ENCODE results near the gene FIBP.
A peak's percentile ranks its signal among the peaks of the same experiment; 100 is the strongest.

The FIBP gene

DNA sequence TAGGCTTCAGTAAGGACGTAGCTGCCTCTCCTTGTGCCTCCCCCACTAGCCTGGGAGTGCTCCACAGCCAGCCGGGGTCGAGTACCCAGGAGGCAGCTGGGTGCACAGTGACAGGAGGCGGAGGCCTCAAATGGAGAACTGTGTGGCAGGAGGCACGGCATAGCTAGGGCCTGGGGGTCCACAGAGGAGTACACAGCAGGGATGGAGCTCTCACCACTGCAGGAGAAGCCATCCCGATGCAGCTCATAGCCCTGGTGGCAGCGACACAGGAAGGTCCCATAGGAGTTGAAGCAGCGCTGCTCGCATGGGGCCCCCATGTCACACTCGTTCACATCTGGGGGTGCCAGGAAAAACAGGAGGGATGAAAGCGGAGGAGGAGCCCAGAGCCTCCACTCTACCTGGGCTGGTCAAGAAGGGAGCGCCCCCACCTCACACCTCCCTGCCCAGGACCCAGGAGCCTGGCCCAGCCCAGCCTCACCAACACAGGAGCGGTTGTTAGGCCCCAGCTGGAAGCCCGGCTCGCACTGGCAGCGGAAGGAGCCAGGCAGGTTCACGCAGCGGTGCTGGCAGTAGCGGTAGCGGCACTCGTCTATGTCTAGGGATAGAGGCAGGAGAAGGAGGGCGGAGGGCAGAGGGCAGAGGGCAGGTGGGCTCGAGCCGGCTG, 18.5 kb downstream of the FIBP start:
- DNase-seq = no peak

DNA sequence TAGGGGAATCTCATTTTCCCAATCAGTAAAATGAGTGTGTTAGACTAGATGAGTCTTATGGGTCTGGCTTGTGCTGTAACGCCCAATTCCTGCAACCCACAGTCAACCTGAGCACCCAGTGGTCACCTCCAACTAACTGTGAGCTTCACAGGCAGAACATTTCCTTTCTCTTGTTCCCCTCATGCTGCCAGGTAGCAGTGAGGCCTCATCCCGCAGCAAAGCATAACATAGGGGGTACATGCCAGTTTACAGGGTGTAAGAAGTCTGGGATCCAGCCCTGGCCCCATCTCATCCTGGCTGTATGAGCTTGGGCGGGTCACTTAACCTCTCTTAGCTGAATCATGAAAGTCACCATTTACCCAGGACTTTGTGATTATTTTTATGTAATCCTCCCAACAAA, 19.4 kb downstream of the FIBP start:
- DNase-seq = no peak

DNA sequence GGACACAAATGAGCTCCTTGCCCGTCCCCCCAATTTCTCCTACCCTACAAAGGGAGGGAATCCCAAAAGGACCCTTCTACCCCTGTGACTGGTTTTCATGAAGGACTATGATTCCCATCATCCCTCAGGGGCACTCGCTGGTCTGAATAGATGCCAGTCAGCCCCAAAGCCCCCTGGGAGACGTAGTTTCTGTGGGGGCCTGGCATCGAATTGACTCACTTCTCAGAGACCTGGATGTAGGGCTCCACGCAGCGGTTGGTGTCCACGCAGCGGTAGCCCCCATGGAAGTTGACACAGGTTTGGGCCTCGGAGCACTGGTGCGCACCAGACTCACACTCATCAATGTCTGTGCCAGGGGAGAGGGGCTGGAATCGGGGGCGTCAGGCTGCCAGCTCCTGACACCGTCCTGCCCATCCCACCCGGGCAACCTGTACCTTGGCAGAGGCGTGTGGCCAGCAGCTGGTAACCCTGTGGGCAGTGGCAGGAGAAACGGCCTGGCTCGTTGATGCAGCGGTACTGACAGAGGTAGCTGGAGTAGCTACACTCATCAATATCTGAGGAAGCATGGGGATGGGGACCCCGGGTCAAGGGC, 20.1 kb downstream of the FIBP start:
- DNase-seq = no peak

DNA sequence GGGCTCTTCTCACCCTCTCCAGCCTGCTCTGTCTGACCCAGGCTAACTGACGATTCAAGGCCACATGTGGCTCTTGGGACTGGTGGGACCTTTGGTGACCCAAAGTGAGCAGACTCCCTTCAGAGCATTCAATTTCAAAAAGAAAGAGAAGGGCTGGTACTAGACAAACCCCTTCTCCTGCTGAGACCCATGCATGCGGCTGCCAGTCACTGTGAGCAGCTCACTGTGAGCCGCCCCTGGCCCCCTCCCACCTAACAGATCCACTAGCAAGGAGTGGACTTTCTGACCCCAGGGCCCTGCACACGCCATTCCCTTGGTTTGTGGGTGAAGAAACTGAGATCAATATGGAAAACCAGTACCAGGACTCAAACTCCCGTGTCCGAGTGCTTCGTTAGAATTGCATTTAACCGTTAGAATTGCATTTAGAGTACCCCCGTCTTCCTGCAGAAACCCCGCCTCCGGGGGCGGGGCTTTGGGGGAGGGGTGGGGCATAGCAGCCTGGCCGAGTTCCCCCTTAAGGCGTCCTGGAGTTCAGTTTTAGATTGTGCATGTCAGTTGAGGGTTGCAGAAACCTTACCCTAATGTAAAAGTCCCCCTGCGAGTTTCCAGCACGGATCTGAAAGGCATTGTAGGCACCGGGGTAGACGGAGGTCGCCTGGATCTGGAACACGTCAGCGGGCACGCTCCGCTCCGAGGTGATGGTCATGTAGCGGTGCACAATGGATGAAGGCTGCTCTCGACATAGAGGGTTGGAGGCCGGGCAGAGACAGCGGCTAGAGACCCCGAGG, 20.8 kb downstream of the FIBP start:
- no peak for DNase-seq

DNA sequence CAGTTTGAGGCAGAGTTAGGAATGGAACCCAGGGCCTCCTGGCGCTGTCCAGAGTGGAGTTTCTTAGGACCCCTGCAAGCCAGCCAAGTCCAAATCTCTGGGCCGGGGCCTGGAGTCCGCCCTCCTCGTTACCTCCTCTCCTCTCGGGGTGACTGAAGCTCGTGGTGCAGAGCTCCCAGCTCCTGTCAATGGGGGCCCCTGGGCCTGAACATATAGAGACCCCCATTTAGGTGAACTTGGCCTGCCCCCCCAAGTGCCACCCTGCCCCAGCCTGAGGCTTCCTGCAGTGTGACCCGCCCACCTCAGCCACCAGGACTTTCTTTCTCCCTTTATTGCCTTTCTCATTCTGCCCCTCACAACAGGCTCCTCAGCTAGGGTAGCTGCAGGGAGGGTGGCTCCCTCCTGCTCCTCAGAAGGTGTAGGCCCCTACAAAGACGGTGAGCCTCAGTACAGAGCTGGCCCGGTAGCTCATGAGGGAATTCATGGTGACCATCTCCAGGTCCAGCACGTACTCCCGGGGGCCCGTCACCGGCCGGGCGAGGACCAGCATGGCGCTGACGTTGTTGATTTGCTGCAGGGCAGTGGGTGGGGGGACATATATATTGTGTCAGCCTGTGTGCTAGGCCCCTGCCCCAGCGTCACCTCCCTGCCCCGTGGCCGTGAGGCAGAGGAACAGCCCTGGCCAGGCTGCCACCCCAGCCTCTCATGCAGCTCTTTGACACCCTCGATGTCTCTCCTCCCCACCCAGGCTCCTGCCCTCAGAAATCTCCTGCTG, 21.6 kb downstream of the FIBP start:
- no peak for DNase-seq

DNA sequence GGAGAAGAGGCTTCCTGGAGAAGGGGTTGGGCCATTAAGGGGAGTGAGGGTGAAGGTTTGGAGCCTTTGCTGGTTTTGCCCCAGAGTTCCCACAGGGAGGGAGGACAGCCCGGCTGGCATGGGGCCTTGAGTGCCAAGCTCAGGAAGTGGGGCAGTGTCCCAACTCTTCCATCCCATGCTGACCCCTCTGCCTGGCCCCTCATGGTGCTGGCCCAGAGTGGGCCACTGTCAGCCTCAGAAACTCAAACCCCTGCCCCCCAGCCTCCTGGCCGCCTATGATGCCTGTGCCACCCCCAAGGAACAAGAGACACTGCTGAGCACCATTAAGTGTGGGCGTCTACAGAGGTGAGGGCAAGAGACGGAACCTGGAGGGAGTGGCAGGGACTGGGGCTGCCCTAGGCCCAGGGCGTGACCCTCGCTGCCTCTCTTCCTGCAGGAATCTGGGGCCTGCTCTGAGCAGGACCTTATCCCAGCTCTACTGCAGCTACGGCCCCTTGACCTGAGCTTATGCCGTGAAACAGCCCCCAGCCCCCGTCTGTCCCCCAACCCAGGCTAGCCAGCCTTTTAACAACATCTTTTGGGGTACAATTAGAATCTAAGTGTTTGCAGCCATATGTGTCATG, 22.6 kb downstream of the FIBP start:
- DNase-seq = no peak

DNA sequence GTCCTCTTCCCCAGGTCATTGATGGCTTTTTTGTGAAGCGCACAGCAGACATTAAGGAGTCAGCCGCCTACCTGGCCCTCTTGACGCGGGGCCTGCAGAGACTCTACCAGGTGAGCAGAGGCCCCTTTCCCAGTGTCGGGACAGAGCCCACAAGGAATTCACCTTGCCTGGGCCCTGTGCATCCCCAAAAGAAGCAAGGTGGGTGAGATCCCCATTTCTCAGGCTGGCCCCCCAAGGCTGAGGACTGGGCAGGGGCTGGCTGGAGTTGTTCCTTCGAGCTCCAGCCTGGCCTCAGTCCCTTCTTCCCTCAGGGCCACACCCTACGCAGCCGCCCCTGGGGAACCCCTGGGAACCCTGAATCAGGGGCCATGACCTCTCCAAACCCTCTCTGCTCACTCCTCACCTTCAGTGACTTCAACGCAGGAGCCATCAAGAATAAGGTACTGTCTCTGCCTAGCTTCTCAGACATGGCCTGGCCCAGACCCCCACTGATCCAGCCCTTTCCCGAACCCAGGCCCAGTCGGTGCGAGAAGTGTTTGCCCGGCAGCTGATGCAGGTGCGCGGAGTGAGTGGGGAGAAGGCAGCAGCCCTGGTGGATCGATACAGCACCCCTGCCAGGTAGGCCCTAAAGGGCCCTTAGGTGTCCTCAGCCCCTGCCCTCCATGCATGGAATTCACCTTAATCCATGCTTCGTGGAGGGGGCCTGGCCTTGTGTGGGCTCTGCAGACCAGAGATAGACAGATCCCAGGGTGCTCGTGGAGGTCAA, 23.4 kb downstream of the FIBP start:
- no peak for DNase-seq

DNA sequence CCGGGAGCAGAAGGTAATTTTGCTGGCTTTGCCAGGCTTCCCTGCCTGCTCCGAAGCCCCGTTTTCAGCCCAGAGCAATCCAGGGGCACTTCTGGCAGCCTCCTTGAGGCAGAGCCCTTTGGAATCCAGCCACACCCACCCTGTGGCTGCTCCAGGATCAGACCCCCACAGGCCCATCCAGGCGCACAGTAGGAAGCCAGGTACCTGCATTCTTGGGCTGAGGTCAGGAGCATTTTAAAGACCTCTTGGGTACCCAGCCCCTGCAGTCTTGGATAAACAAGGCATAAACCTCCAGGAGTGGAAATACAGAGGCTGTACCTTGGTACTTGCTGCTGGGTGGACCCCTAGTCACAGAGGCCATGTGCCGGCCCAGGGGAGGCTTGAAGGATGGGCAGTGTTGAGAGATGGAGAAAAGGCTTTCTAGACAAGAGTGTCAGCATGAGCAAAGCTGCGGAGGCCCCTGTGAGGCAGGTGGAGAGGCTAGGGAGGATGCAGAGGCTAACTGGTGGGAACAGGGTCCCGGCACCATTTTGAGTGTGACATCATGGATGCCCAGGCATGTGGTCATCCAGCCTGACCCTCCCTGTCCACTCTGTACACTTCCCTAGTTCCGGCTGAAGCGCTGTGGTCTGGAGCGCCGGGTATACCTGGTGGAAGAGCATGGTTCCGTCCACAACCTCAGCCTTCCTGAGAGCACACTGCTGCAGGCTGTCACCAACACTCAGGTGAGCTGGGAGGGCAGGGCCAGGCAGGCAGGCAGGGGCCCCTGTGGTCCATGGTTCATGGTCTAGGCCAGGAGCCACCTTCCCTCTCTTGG, 24.2 kb downstream of the FIBP start:
- DNase-seq = no peak

DNA sequence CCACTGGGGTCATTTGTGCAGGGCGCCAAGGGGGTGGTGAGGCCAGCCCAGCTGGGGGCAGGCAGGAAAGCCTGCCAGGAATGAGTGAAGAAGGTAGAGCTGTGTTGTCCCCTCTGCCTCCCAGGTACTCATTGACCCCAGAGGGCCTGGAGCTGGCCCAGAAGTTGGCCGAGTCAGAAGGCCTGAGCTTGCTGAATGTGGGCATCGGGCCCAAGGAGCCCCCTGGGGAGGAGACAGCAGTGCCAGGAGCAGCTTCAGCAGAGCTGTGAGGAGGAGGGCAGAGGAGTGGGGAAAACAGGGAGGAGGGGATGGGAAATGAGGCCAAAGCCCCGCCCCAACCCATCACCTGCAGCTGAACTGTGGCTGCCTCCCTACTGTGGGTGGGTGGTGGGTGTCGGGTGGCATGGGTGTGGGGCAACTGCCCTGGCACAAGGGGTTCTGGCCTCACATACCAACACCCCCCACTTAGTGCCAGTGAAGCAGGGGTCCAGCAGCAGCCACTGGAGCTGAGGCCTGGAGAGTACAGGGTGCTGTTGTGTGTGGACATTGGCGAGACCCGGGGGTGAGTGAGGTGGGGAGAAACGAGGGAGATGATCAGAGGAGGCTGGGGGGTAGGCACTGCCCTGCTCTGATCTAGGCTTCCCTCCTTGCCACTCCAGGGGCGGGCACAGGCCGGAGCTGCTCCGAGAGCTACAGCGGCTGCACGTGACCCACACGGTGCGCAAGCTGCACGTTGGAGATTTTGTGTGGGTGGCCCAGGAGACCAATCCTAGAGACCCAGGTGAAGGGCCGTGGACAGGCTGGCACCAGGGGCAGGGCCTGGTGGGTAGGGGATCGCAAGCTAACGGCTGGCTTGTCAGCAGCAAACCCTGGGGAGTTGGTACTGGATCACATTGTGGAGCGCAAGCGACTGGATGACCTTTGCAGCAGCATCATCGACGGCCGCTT, 25.1 kb downstream of the FIBP start:
- no peak for DNase-seq

DNA sequence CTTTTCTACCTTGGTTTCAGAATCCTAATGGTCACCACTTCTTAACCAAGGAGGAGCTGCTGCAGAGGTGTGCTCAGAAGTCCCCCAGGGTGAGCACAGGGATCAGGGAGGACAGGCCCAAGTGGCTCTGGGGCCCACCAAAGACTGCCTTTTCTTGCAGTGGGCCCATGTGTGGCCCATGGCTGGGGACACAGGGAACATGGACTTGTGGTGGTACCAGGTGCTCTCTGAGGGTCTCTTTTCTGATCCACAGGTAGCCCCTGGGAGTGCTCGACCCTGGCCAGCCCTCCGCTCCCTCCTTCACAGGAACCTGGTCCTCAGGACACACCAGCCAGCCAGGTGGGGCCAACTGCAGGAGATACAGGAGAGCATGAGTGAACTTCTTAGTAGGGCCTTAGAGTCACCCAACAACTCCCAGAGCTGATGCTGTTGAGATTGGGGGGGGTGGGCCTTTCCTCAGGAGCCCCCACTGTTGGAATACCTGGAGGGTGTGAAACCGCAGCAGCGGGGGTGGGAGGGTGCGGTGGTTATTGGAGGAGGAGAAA, 26.0 kb downstream of the FIBP start:
- no peak for DNase-seq

DNA sequence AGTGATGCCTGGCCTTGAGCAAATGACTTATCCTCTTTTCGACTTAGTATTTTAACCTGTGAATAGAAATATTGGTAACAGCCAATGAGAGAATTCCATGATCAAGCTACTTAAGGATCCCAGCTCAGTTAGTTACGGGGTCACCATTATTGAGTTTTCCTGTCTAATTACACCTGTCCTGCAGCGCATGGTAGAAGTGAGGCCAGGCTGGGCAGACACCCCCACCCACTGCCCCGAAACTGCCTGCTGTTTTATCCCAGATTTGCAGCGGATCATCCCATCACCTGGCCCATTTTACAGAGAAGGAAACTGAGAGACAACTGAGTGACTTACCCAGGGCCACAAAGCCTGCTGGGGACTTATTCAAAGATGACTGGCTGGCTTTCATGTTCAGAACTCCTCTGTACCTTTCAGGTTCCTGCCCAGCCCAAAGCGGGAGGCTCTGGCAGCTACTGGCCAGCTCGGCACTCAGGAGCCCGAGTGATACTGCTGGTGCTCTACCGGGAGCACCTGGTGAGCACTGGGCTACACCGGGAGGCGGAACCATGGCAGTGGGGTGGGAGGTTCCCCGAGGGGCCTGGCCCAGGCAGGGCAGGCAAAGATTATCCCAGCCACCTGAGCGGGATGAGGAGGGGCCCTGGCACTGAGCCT, 26.6 kb downstream of the FIBP start:
- no peak for DNase-seq

DNA sequence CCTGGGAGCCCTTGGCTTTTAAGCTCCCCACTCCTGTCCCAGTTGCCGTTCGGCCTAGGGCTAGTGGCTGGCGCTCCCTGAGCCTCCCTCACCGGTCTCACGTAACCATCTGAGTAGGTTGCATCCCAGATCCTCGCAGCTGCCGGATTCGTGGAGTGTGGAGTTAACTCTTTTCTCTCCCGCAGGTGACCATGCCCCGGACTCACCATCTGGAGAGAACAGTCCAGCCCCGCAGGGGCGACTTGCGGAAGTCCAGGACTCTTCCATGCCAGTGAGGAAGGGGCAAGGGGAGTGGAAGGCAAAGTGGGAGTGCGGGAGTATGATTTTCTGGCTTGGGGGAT, 27.1 kb downstream of the FIBP start:
- DNase-seq = no peak

DNA sequence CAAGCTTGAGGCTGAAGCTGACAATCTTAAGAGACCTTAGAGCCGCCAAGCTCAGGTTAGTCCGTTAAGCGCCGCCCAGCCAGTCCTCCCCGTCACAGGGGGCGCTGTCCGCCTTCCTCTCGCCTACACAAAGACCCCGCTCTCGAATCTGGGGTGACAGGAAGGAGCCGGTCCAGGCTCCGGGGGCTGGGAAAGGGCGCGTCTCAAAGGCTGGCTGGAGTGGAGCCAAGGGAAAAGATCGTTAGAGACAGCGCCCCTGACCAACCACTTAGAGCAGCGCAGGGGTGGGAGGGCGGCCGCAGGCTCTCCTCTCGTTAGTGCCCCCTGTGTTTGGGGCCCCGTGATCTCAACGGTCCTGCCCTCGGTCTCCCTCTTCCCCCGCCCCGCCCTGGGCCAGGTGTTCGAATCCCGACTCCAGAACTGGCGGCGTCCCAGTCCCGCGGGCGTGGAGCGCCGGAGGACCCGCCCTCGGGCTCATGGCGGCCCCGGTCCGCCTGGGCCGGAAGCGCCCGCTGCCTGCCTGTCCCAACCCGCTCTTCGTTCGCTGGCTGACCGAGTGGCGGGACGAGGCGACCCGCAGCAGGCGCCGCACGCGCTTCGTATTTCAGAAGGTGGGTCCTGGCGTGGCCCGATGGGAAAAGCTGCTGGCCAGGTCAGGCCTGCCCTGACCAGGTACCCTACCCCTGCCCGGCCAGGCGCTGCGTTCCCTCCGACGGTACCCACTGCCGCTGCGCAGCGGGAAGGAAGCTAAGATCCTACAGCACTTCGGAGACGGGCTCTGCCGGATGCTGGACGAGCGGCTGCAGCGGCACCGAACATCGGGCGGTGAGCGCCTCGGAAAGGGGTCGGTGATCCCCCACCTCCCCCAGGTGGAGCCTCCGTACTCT, 27.8 kb downstream of the FIBP start, which contains the start of gene MUS81:
Gene MUS81 (plus strand): TSS at position 156 of the 887 bp plus-strand sequence. CDS start 321 bp downstream, at position 477.
- peak; percentile 97 for DNase-seq

DNA sequence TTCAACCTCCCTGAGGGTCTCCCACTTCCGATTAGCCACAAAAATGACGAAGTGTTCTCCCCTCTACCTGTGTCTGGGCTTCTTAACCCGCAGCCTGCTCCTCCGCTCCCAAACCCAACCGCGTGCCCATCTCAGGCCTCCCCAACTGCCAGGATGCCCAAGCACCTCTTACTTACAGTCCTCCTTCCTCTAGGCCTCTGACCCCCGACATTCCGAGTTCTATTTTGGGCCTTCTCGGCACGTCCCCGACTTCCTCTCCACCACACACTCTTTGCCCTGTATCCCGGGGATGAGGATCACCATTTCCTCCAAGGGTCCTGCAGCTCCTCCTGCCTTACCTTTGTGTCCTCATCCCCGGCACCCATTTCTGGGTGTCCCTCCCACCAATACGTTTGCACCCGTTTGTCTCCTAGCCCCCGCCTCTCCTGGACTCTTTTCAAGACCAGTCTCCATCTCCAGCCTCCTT, 28.4 kb downstream of the FIBP start:
- DNase-seq = peak; percentile 56

DNA sequence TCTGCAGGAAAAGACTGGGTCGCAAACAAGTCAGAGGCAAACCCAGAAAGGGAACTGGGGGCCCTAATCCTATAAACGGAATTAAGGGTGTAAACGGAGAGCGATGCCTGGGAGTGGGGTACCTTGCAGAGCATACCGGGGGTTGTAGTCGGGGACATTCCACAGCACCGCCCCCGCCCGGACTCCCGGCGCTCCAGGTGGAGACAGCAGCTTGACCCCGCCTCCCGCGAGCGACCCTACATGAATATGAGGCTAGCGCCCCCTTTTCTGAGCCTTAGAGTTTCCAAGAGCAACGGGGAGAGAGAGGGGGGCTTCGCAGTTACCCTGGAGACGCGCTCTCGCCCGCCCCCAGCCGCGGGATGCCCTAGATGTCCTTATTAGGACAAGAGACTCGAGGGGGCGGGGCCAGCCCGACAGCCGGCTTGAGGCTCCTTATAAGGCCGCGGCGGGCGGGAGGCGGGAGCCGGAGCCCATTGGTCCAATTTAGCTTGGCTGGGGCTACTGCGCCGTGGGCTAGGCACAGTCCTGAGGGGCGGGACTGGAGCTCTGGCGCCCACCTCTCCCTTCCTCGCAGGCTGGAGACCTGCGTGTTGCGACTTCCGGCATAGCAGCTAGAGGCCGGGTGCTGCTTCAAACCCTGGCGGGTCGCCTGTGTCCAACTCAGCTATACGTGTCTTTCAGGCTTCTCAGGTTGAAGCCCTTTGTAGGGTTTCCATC, 29.0 kb downstream of the FIBP start:
- peak; percentile 100 for DNase-seq

DNA sequence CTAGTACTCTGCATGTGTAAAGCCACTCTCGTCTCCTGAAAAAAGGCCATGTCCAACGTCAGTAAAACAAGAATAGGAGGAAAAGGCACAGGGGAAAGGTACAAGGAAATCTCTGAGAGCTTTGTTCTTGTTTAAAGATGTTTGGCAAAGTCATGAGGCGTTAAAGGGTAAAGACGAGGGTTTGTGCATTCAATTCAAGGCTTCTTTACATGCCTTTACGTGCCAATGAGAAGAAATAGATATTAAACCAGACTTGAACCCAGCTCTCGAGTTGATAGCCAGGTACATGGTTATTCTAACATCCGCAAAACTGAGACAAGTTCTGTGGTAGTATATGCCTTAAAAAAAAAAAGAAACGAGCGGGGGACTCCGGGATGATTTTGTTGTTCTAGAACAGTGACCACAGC, 29.6 kb downstream of the FIBP start:
- no peak for DNase-seq
